Stimulated activated naive B cell treated with anti-CD40 and anti-IgM and Interleukin-4, amounts not matched to agents 10 μg/mL and 1 μg/mL and 100 μg/mL, for 72 hours (primary cell): ENCODE measurements around the gene COX5B.
"Not testable (repeated sequence)": the region's sequence is repeated elsewhere in the genome, so short reads cannot be mapped to it uniquely, and the experiment has no call there.

Experiments
- ATAC-seq, 2 donors: fragments of 150-1000 bp; cut with Tn5 transposase; replicated peaks; 2 replicates each; pipeline ENCODE4 v1.10.0; 2021; ENCODE audit warnings: moderate library complexity in 1 of 2
- DNase-seq: peaks from one replicate; pipeline ENCODE4 v3.0.0; 2021
- H3K27ac Mint-ChIP-seq: one replicate; pipeline ENCODE4 v1.8.0; 2022; ENCODE audit warnings: mild to moderate bottlenecking, mixed read lengths
- H3K27me3 Mint-ChIP-seq, 2 donors: one replicate each; pipeline ENCODE4 v1.8.0; 2022; ENCODE audit warnings: mixed read lengths in 2 of 2
- H3K36me3 Mint-ChIP-seq, 2 donors: one replicate each; pipeline ENCODE4 v1.8.0; 2022; ENCODE audit warnings: mixed read lengths in 2 of 2, mild to moderate bottlenecking in 1 of 2
- H3K4me1 Mint-ChIP-seq, 2 donors: one replicate each; pipeline ENCODE4 v1.8.0; 2022; ENCODE audit warnings: mixed read lengths in 2 of 2, mild to moderate bottlenecking in 1 of 2
- H3K4me3 Mint-ChIP-seq, 2 donors: one replicate each; pipeline ENCODE4 v1.8.0; 2022; ENCODE audit warnings: mild to moderate bottlenecking in 2 of 2, mixed read lengths in 2 of 2, moderate library complexity in 1 of 2
- H3K9me3 Mint-ChIP-seq, 2 donors: one replicate each; pipeline ENCODE4 v1.8.0; 2022; ENCODE audit warnings: mixed read lengths in 2 of 2, mild to moderate bottlenecking in 1 of 2

COX5B gene

DNA sequence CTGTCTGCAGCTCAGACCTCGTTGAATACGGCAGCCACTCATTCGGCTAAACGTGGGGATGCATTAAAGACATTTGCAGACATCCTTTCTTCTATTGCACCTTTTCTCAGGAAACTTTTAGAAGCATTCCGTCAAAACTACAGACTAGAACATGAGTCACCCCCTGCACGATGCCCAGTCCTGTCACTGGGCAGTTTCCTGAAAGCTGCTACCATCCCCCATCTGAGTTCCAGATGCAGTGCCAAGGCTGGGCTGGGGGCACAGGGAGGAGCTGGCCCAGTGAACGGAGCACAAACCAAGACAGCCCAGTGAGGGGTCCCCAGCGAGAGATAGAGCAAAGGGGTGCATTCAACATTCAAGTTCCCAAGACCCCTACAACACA is 19.8 kb upstream of the COX5B start:
- not testable (repeated sequence) for ATAC-seq, H3K4me1 Mint-ChIP-seq, H3K27ac Mint-ChIP-seq, H3K36me3 Mint-ChIP-seq, DNase-seq, H3K9me3 Mint-ChIP-seq, H3K4me3 Mint-ChIP-seq
- H3K27me3 Mint-ChIP-seq, result peaks cover 18 to 21% of the 10 kb centered on the region in 2 donors

DNA sequence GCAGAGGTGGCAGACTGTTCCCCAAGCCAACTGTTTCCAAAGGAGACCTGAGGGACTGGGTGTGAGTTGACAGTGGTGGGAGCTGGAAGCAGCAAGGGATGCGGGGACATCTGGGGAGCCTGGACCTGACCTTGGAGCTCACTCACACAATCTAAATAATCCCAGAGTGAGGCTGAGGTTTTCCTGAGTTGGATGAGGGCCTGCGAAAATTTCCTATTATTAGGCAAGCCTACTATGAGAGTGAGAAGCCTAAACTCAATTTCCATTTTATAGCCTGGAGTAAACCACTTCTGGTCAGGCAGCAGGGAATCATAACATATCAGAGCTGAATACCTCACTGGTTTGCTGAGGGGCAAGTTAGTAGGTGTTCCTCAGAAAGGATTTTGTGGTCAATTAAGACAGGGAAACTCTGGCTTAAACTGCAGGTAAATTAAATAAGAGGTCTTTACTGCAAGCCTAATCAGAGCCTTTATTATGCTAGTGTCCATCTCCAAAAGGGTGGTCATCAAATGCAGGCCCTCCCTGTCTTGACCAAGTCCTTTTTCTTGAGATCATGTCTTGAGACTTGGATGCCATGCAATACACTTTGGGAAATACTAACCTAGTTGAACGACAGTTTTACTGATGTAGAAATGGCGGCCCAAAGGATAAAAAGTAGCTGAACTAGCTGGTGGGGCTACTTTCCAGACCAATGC is 1.7 kb upstream of the COX5B start:
- Mint-ChIP-seq H3K36me3 (peaks cover 13 to 19% of the 10 kb centered on the region in 2 donors), H3K27me3 (peaks cover 6 to 11% of the 10 kb centered on the region in 2 donors), H3K4me3 (no peak overlapping the region), H3K4me1 (peaks cover 12 to 25% of the 10 kb centered on the region in 2 donors), H3K27ac (peak overlapping the region; percentile 47), H3K9me3 (no peaks in the 10 kb centered on the region)
- ATAC-seq (no peak), DNase-seq (no peak)

DNA sequence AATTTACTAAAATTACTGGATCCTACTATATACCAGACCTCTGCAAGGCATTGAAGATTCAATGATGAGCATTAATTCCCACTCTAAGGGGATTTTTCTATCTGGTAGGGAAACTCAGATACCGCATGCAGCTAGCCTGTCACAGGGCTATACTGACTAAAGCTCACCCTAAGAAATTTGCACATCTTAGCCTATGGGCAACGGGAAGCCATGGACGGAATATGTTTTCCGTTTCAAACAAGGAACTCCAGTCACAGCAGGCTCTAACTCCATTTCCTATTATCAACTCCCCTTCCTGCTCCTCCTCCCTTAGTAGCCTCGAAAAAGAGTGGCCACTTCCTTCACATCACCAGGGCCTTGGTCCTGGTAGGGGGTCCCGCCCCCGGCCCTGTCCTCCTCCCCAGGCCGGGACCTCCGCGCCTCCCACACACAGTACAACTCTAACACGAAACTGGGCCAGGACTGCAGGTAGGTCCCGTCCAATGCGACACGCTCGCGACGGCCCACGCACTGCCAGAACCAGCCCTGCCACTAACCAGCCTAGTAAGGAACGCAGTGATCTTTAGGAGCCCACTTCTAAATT is 659 bp upstream of the COX5B start:
- ATAC-seq (peak; percentile 70), DNase-seq (no peak)
- Mint-ChIP-seq H3K4me1 (peaks cover 12 to 32% of the 10 kb centered on the region in 2 donors), H3K4me3 (peak overlapping the region; percentile 94 to 99), H3K36me3 (peaks cover 21 to 27% of the 10 kb centered on the region in 2 donors), H3K27ac (peak overlapping the region; percentile 99), H3K27me3 (peaks cover 0 to 3% of the 10 kb centered on the region in 2 donors), H3K9me3 (no peaks in the 10 kb centered on the region)

DNA sequence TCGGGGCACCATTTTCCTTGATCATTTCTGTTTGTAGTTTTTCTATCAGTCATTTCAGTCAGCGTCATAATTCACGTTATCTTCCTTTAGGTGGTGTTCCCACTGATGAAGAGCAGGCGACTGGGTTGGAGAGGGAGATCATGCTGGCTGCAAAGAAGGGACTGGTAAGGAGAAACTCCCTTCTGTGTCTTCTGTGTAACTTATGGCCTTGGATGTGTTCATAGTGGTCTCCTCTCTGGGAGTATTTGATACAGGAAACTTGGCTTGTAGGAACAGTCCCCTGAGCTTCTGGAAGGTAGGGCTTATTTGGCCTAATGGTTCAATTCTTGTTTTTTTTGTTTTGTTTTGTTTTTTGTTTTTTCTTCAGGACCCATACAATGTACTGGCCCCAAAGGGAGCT is 1.1 kb downstream of the COX5B start:
- Mint-ChIP-seq H3K4me3 (peak overlapping the region; percentile 94 to 99), H3K36me3 (peaks cover 27 to 35% of the 10 kb centered on the region in 2 donors), H3K27ac (peak overlapping the region; percentile 99), H3K4me1 (peaks cover 12 to 32% of the 10 kb centered on the region in 2 donors), H3K9me3 (no peaks in the 10 kb centered on the region), H3K27me3 (no peaks in the 10 kb centered on the region)
- DNase-seq, result no peak
- no peak for ATAC-seq

DNA sequence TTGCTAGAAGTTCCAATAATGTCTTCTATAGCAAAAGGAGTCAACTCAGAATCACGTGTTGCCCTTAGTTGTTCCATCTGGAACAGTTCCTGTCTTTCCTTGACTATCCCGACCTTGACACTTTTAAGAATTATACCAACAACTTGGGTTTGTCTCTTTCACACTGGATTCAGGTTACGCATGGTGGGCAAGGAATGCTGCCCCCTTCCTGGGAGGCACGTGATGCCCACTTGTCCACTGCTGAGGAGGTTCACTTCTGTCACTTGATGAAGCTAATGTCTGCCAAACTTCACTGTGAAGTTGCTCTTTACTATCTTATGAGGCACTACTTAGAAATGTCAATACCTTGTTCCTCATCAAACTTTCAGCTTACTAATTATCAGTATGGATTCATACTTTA is 5.3 kb downstream of the COX5B start:
- Mint-ChIP-seq H3K27me3 (no peaks in the 10 kb centered on the region), H3K4me1 (peaks cover 20 to 33% of the 10 kb centered on the region in 2 donors), H3K4me3 (no peak overlapping the region), H3K36me3 (peaks cover 57 to 66% of the 10 kb centered on the region in 2 donors), H3K27ac (no peak overlapping the region), H3K9me3 (peaks cover 0 to 2% of the 10 kb centered on the region in 2 donors)
- DNase-seq (no peak), ATAC-seq (no peak)

DNA sequence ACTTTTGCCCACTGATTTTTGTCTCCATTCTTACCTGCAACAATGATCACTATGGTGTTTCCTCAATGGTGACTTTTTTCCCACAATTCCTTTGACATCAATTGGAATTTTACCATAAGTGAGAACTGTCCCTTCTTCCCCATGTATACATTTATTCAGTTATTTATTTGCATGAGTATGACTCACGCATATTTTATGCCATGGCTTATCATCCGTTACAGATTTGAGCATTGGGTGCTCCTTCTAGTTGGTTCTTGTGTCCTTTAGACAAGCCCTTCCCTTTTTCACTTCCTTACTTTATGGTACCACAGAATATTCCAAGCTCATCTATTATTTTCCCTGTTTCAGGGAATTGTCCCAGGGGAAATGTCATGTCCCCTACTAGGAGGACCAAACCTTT is 7.6 kb downstream of the COX5B start:
- H3K4me3 Mint-ChIP-seq, result no peak overlapping the region
- ATAC-seq, result no peak
- no peak overlapping the region for H3K27ac Mint-ChIP-seq
- no peaks in the 10 kb centered on the region for H3K27me3 Mint-ChIP-seq
- H3K4me1 Mint-ChIP-seq, result peaks cover 12 to 23% of the 10 kb centered on the region in 2 donors
- peaks cover 0 to 2% of the 10 kb centered on the region in 2 donors for H3K9me3 Mint-ChIP-seq
- DNase-seq, result no peak
- peaks cover 58 to 69% of the 10 kb centered on the region in 2 donors for H3K36me3 Mint-ChIP-seq

DNA sequence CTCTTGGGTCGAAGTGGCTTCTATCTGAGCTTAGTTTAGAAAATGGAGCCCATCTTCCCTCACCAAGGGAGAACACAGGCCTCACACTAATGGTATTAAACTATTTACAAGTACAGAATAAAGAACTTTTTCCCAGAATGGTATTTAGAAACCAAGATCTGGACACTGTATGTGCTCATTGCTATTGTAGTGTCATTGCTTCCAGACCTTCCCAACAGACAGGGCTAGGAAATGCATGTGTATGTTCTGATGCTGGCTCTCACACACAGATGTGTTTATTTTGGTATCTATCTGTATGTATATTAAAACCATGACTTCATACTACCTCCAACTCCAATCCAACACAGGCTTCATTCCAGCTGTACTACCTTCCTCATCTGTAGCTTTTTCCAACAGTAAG is 8.0 kb downstream of the COX5B start:
- no peaks in the 10 kb centered on the region for H3K27me3 Mint-ChIP-seq
- peaks cover 11 to 22% of the 10 kb centered on the region in 2 donors for H3K4me1 Mint-ChIP-seq
- DNase-seq (no peak), ATAC-seq (no peak)
- peaks cover 0 to 2% of the 10 kb centered on the region in 2 donors for H3K9me3 Mint-ChIP-seq
- peaks cover 60 to 71% of the 10 kb centered on the region in 2 donors for H3K36me3 Mint-ChIP-seq
- H3K27ac Mint-ChIP-seq, result no peak overlapping the region
- H3K4me3 Mint-ChIP-seq, result no peak overlapping the region

DNA sequence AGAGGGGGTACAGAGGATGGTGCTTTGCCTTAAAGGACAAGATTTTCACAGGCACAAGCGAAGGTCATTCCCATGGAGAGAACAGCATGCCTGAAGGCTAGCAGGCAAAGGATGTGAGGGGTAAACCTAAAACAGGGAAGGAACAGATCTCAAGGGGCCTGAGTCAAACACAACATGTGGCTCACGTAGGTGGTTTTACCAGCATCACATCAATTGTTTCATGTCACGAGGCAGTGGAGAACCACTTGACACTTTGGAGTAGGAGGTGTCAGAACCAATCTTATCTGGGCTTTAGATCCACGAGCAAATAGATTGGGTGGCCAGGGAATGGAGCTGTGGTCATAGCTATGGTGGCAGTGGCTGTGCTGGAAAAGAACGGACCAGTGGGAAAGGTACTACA is 8.4 kb downstream of the COX5B start:
- ATAC-seq, result peak in 1 of 2 donors; percentile 21
- no peak for DNase-seq
- Mint-ChIP-seq H3K9me3 (peaks cover 0 to 2% of the 10 kb centered on the region in 2 donors), H3K27ac (peak overlapping the region; percentile 38), H3K36me3 (peaks cover 57 to 67% of the 10 kb centered on the region in 2 donors), H3K4me3 (no peak overlapping the region), H3K27me3 (no peaks in the 10 kb centered on the region), H3K4me1 (peaks cover 11 to 18% of the 10 kb centered on the region in 2 donors)

DNA sequence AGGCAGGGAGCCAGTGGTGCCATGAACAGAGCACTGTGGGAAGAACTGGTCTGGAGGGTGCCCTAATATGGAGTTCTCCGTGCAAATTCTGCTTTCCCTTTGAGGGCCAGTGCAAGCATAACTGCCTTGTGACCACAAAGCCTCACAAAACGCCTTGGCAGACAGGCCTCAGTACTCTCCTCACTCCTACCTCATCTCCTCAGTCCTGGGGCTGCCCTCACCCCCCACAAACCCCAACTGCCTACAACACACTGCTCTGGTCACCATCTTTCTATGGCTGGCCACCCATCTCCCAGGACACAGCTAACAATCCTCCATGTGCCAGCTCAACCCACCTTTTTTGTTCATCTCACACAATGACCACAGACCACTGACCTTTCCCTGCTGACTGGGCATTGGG is 8.9 kb downstream of the COX5B start:
- H3K4me3 Mint-ChIP-seq, result no peak overlapping the region
- H3K27ac Mint-ChIP-seq, result peak overlapping the region; percentile 16
- peaks cover 56 to 63% of the 10 kb centered on the region in 2 donors for H3K36me3 Mint-ChIP-seq
- H3K4me1 Mint-ChIP-seq, result peaks cover 12 to 14% of the 10 kb centered on the region in 2 donors
- DNase-seq (no peak), ATAC-seq (no peak)
- H3K9me3 Mint-ChIP-seq, result peaks cover 0 to 2% of the 10 kb centered on the region in 2 donors
- no peaks in the 10 kb centered on the region for H3K27me3 Mint-ChIP-seq

DNA sequence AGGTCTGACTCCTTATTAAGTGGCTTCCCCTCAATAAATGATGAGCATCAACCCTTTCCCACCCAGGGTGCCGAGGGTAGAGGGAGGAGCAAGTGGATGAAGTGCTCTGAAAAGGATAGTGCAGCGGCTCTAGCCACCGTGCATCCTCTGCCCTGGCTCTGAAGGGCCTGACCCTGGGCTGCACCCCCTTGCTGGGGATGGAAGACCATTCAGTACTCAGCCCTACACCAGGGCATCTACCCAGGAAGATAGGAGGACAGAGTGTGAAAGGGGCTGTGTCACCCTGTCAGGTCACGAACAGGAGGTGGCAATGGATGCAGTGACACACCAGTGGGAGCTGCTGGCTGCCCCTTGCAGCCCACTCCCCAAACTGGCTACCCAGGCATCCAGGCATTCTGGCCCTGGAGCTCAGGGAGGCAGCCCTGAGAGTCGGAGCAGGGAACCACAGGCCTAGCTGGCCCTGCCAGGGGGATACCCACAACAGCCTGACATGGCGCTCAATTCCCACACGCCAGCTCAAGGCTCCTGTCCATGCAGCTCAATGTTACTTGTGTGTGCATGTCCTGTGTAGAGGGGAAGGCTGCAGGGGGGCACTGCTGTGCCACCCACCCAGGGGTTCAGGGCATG is 10.4 kb downstream of the COX5B start:
- Mint-ChIP-seq H3K4me3 (no peak overlapping the region), H3K9me3 (peaks cover 0 to 2% of the 10 kb centered on the region in 2 donors), H3K27ac (peak overlapping the region; percentile 42), H3K4me1 (peaks cover 18 to 21% of the 10 kb centered on the region in 2 donors), H3K27me3 (no peaks in the 10 kb centered on the region), H3K36me3 (peaks cover 53 to 59% of the 10 kb centered on the region in 2 donors)
- no peak for DNase-seq
- ATAC-seq, result no peak

DNA sequence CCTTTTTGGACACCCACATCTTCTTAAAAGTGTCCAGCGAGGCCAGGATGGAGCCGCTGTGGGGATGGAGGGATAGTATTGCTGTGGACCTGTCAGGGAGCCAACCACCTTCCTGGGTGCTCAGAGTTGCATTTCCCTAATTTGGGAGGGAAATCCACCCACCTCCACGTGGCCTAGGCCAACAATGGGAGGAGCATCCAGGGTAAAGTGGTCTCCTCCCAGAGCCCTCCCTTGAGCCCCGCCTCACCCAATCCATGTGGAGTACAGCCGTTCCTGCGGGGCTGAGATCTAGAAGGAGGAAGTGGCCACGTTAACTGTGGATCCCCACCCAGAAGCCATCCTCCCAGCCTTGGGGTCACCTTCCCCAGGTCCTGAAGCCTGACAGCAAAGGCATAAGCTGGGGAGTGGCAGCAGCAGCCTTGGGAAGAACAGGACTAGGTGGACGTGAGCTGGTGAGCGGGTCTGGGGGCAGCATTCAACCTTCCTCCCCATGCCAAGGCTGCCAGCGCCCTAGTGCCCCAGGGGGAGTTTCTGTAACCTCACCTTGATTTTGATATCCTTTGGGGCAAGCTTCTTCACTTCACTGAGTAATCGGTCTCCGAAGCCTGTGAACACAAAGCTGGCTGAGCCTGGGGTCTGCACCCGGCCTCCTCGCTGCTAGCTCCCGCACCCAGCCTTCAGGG is 11.2 kb downstream of the COX5B start:
- no peak for ATAC-seq
- Mint-ChIP-seq H3K36me3 (peaks cover 52 to 65% of the 10 kb centered on the region in 2 donors), H3K4me1 (peaks cover 24 to 29% of the 10 kb centered on the region in 2 donors), H3K4me3 (no peak overlapping the region), H3K27me3 (no peaks in the 10 kb centered on the region), H3K27ac (no peak overlapping the region), H3K9me3 (peaks cover 0 to 2% of the 10 kb centered on the region in 2 donors)
- no peak for DNase-seq

DNA sequence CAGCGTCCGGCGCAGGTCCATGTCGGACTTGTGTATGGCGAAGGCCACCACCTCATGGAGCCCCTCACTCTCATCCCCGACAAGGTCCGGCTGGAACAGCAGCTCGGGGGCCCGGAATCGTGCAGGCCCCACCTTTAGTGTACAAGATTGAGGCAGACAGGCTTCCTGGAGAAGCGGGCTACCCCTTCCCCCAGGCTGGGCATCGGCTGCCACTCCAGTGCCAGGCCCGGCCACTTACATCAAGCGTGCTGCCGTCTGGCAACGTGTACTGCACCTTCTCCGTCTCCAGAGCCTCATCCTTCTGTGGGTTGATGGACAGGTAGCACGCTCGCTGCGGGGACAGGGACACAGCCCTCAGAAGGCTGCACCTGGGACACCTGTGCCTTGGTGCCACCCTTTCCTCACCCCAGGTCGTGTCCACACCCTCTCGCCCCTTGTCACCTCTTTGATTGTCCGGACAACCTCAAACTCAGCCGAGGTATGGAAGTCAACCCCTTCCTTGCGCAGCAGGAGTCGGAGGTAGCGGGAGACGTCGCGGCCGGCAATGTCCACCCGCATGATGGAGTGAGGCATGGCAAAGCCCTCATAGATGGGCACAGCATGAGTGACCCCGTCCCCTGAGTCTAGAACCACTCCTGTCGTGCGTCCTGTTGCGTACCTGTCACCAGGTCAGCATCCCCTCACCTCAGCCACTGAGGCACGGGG is 12.3 kb downstream of the COX5B start:
- Mint-ChIP-seq H3K36me3 (peaks cover 49 to 59% of the 10 kb centered on the region in 2 donors), H3K27ac (no peak overlapping the region)
- no peak for ATAC-seq

DNA sequence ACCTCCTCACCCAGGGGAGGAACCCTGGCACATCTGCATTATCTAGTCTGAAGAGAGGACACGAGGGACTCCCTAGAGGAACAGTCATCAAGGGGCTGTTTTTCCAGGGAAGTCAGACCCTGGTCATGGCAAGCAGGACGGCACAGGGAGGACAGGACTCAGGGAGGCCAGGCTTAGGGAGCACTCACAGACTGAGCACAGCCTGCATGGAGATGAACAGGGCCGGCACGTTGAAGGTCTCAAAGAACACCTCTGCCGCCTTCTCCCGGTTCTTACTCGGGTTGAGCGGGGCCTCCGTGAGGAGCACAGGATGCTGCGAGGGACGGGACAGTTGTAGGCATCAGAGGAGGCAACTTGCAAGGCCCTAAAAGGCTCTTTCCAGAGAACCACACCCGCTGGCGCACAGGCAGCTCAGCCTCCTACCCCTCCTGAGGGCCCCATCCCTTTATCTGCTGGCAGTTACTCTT is 12.9 kb downstream of the COX5B start:
- no peak for DNase-seq
- H3K4me3 Mint-ChIP-seq, result no peak overlapping the region
- H3K27me3 Mint-ChIP-seq, result no peaks in the 10 kb centered on the region
- peaks cover 43 to 55% of the 10 kb centered on the region in 2 donors for H3K36me3 Mint-ChIP-seq
- no peak for ATAC-seq
- no peak overlapping the region for H3K27ac Mint-ChIP-seq
- peaks cover 30 to 37% of the 10 kb centered on the region in 2 donors for H3K4me1 Mint-ChIP-seq
- peaks cover 0 to 2% of the 10 kb centered on the region in 2 donors for H3K9me3 Mint-ChIP-seq

More for the DNA sequence above, 12.3 kb downstream of the COX5B start:
- DNase-seq, result no peak
- Mint-ChIP-seq H3K4me3 (no peak overlapping the region), H3K27me3 (no peaks in the 10 kb centered on the region), H3K9me3 (peaks cover 0 to 2% of the 10 kb centered on the region in 2 donors), H3K4me1 (peaks cover 34 to 40% of the 10 kb centered on the region in 2 donors)
